RKO (cell line): ENCODE results near the gene GMFB.

Experiments used
- DNase-seq: peaks from one replicate; pipeline ENCODE4 v3.0.0-alpha.2; 2016; ENCODE audit warnings: low spot score

The GMFB gene

GRCh38 chr14:54425537-54426274 is 63.1 kb downstream of the GMFB start:
- DNase-seq = no peak

GRCh38 chr14:54425068-54425467 is 63.7 kb downstream of the GMFB start:
- DNase-seq = no peak
